HUDEP-2 (cell line): ENCODE data around the gene NCOR1.
"Not testable (repeated sequence)": the region's sequence is repeated elsewhere in the genome, so short reads cannot be mapped to it uniquely, and the experiment has no call there.

Source experiments
- DNase-seq, 76 experiments: peaks; one replicate each; lab custom pipeline; 2025; ENCODE audit not compliant: unreplicated experiment in 76 of 76; lab: John Stamatoyannopoulos, UW

NCOR1 gene

GRCh38 chr17:16101440-16101839 is 113.9 kb downstream of the NCOR1 start:
- no peak for DNase-seq

GRCh38 chr17:16100737-16101400 is 114.5 kb downstream of the NCOR1 start:
- DNase-seq = peak in 32 of 76 experiments; percentile 2 to 50 (median 12)

- no peak for DNase-seq
Measured at GRCh38 chr17:16091773-16092172, 123.6 kb downstream of the NCOR1 start.

- DNase-seq = no peak
Measured at GRCh38 chr17:16086957-16087356, 128.4 kb downstream of the NCOR1 start.

GRCh38 chr17:16085066-16085699 is 130.2 kb downstream of the NCOR1 start:
- DNase-seq = no peak

- no peak for DNase-seq
Measured at GRCh38 chr17:16083223-16083622, 132.1 kb downstream of the NCOR1 start.

GRCh38 chr17:16081507-16082087 is 133.7 kb downstream of the NCOR1 start:
- peak in 1 of 76 experiments; percentile 8 for DNase-seq

GRCh38 chr17:16080366-16080765 is 135.0 kb downstream of the NCOR1 start:
- DNase-seq = no peak

- DNase-seq = no peak
Measured at GRCh38 chr17:16075949-16076348, 139.4 kb downstream of the NCOR1 start.

GRCh38 chr17:16074423-16074822 is 140.9 kb downstream of the NCOR1 start:
- DNase-seq = no peak

GRCh38 chr17:16073845-16074244 is 141.5 kb downstream of the NCOR1 start:
- DNase-seq = no peak

- no peak for DNase-seq
Measured at GRCh38 chr17:16072031-16072430, 143.3 kb downstream of the NCOR1 start.

- DNase-seq = no peak
Measured at GRCh38 chr17:16068323-16068722, 147.0 kb downstream of the NCOR1 start.

GRCh38 chr17:16066125-16066524 is 149.2 kb downstream of the NCOR1 start:
- DNase-seq = no peak

- no peak for DNase-seq
Measured at GRCh38 chr17:16061631-16062030, 153.7 kb downstream of the NCOR1 start.

GRCh38 chr17:16055139-16055538 is 160.2 kb downstream of the NCOR1 start:
- not testable (repeated sequence) for DNase-seq

GRCh38 chr17:16052486-16052885 is 162.8 kb downstream of the NCOR1 start:
- no peak for DNase-seq

- no peak for DNase-seq
Measured at GRCh38 chr17:16050844-16051243, 164.5 kb downstream of the NCOR1 start.

GRCh38 chr17:16048811-16049449 is 166.4 kb downstream of the NCOR1 start:
- no peak for DNase-seq

GRCh38 chr17:16046966-16047365 is 168.4 kb downstream of the NCOR1 start:
- DNase-seq = no peak

GRCh38 chr17:16044487-16044886 is 170.8 kb downstream of the NCOR1 start:
- DNase-seq = no peak
